ELR (cell line): ENCODE measurements around the gene NXF2.
"Not testable (repeated sequence)": the region's sequence is repeated elsewhere in the genome, so short reads cannot be mapped to it uniquely, and the experiment has no call there.

Experiments
- DNase-seq: peaks from one replicate; pipeline ENCODE4 v3.0.0-alpha.2; 2015; ENCODE audit warnings: low read depth

The NXF2 gene

GRCh38 chrX:102246893-102247292 is at the start of gene NXF2:
Gene NXF2, plus strand, starts transcription at chrX:102247167. Its CDS starts 59,912 bp downstream, at chrX:102307079.
- DNase-seq, result not testable (repeated sequence)

DNA sequence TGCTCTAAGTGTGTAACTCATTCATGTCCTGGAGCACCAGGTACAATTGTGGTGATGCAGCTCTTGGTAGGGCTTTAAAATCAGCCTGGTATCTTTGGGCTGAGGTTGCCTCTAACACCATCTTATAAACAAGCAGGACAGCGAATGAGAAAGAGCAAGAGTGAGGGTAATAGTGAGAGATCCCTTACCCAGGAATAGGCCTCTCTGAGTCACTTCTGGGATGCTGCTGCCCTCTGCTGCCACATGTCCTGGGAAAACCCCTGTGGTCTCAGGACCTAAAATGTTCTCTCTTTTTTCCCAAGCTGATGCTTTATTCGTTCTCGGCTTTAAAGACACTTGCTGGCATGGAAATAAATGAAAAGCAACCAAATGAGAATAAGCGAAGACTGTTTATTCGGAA is 39.0 kb upstream of the NXF2 start:
- not testable (repeated sequence) for DNase-seq

DNA sequence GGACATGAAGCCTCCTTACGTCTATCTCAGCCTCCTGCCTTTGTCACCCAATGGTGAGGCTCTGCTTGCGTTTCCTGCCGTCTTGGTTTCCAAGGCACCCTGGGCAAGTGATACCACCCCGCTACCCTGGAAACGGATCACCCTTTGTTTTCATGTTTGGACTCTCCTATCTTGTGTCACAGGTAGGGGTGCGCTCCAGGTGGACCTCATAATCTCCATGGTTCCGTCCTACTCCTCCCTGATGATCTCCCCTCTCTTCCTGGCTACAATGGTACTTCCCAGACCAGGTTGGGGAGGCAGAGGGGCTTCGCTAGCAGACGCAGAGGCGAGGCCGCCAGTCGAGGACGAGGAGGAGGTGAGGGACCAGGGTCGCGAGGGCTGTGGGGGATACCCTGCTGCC is 32.0 kb upstream of the NXF2 start, which contains the start of gene TCP11X1:
Gene TCP11X1 (plus strand): TSS at position 316 of the 400 bp plus-strand sequence.
- DNase-seq, result not testable (repeated sequence)

GRCh38 chrX:102216497-102216896 is 30.5 kb upstream of the NXF2 start:
- not testable (repeated sequence) for DNase-seq

- not testable (repeated sequence) for DNase-seq
Observed at GRCh38 chrX:102235678-102236077, 11.3 kb upstream of the NXF2 start.

GRCh38 chrX:102240265-102240664 is 6.7 kb upstream of the NXF2 start:
- not testable (repeated sequence) for DNase-seq

DNA sequence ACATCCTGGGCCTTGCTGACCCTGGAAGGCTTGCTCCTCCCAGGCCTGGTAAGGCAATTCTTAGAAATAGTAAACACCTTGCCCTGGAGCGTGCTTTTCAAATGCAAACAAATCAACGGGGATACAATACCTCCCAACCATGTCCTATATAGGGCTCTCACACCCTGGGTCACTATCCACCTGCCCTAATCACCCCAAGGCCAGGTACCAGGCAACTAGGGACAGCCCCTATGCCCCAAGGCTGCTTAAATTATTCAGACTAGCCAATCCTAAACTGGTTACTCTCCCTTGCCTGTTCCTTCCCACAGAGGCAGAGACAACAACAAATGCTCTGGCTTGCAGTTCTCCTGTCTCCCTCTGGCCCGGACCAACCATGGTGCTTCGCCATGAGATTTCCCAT is 25.3 kb downstream of the NXF2 start:
- DNase-seq, result not testable (repeated sequence)

GRCh38 chrX:102338162-102338561 is 91.2 kb downstream of the NXF2 start:
- no peak for DNase-seq

DNA sequence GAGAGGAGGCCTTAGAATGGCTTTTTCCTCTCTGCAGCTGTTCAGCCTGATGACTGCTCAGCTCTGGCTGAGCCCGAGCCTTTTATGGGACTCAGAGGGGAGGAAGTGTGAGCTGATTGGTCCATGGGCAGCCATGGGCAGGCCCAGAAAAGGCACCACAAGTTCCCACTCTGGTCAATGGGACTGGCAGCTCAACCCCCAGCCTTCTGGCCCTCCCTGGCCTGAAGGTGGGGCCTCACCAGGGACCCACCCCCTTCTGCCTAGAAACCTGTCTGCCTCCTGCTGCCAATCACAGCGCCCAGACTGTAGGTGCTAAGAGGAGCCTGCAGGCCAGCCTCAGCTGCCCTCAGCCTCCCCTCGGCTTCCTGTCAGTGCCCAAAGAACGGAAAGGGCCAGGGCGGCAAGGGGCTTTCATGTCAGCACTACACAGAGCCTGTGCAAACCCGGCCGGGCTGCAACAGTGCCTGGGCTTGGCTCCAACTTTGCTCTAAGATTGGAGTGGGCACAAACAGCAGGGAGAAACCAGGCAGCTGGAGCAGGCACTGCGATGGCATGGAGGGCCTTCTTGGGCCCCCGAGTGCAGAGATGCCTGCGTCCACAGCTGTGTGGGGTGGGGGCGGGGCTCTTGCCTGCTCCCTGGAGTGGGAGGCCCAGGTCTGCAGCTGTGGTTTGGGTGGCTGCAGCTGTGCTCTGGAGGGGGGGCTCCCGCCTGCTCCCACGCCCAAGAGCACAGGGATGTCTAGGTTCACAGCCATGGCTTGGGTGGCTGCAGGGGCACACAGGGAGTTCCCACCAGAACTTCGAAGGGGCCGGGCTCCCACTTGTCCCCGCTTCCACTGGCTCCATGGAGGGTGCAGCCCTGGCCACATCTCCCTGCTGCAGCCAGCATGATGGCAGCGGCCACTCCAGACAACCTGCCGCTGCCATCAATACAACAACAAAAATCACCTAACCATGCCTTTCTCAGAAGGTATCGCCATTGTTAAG is 92.6 kb downstream of the NXF2 start:
- DNase-seq, result peak; percentile 1

GRCh38 chrX:102341867-102342266 is 94.9 kb downstream of the NXF2 start:
- peak; percentile 8 for DNase-seq

GRCh38 chrX:102345916-102346315 is 98.9 kb downstream of the NXF2 start:
- peak; percentile 59 for DNase-seq
